ENCODE measurements around the gene TAP2. TPM values are rescaled to one million over a fixed set of nuclear protein-coding genes. Genes with fewer than 3 reads are reported as not detected.

TAP2 gene
- total RNA-seq, 3 donors from 2014 or later = 7.7 to 18.0 (median 9.5) TPM

- Histone ChIP-seq H3K4me1 (no peaks in the 10 kb centered on the region), H3K9me3 (no peaks in the 10 kb centered on the region), H3K36me3 (no peaks in the 10 kb centered on the region), H3K27ac (peak overlapping the region; percentile 45 to 67), H3K4me3 (no peak overlapping the region), H3K27me3 (no peaks in the 10 kb centered on the region)
- no peak for DNase-seq (ENCODE audit: low spot score in 2 of 2)
- intact Hi-C loops (cut with DNase I; ENCODE audit: low total_unique reads) = no loop called here
- TF ChIP-seq CTCF (IDR thresholded peaks at IDR 0.05) (no peak), POLR2AphosphoS5 (IDR thresholded peaks at IDR 0.05) (no peak), POLR2A (IDR thresholded peaks at IDR 0.05) (no peak)
Observed at GRCh38 chr6:32860674-32861073, 22.1 kb upstream of the TAP2 start.

- intact Hi-C loops (cut with DNase I; ENCODE audit: low total_unique reads) = no loop called here
- no peak for TF ChIP-seq POLR2A (IDR thresholded peaks at IDR 0.05)
- no peak for TF ChIP-seq CTCF (IDR thresholded peaks at IDR 0.05)
- TF ChIP-seq POLR2AphosphoS5 (IDR thresholded peaks at IDR 0.05) = no peak
- Histone ChIP-seq H3K9me3 (no peaks in the 10 kb centered on the region), H3K27me3 (no peaks in the 10 kb centered on the region), H3K4me3 (no peak overlapping the region), H3K36me3 (no peaks in the 10 kb centered on the region), H3K27ac (no peak overlapping the region), H3K4me1 (no peaks in the 10 kb centered on the region)
- DNase-seq (ENCODE audit: low spot score in 2 of 2) = no peak
Observed at GRCh38 chr6:32858194-32858593, 19.7 kb upstream of the TAP2 start.

GRCh38 chr6:32857156-32857891 lies 18.8 kb upstream of the TAP2 start:
- TF ChIP-seq CTCF (IDR thresholded peaks at IDR 0.05) = no peak
- no peak for TF ChIP-seq POLR2A (IDR thresholded peaks at IDR 0.05)
- TF ChIP-seq POLR2AphosphoS5 (IDR thresholded peaks at IDR 0.05) = no peak
- no peaks in the 10 kb centered on the region for H3K4me1 ChIP-seq
- no peaks in the 10 kb centered on the region for H3K36me3 ChIP-seq
- no peak overlapping the region for H3K4me3 ChIP-seq
- H3K27me3 ChIP-seq = no peaks in the 10 kb centered on the region
- intact Hi-C loops (cut with DNase I; ENCODE audit: low total_unique reads) = no loop called here
- no peak overlapping the region for H3K27ac ChIP-seq
- H3K9me3 ChIP-seq = no peaks in the 10 kb centered on the region
- no peak for DNase-seq (ENCODE audit: low spot score in 2 of 2)

GRCh38 chr6:32855467-32856174 lies 17.1 kb upstream of the TAP2 start:
- no peak overlapping the region for H3K4me3 ChIP-seq
- TF ChIP-seq POLR2AphosphoS5 (IDR thresholded peaks at IDR 0.05) (no peak), POLR2A (IDR thresholded peaks at IDR 0.05) (no peak), CTCF (IDR thresholded peaks at IDR 0.05) (no peak)
- H3K27ac ChIP-seq = peak overlapping the region; percentile 96 to 100

More at GRCh38 chr6:32855467-32856174, 17.1 kb upstream of the TAP2 start:
- Histone ChIP-seq H3K36me3 (no peaks in the 10 kb centered on the region), H3K27me3 (no peaks in the 10 kb centered on the region), H3K4me1 (no peaks in the 10 kb centered on the region), H3K9me3 (no peaks in the 10 kb centered on the region)
- intact Hi-C loops (cut with DNase I; ENCODE audit: low total_unique reads) = no loop called here
- DNase-seq (ENCODE audit: low spot score in 2 of 2) = no peak

Measured in breast epithelium (tissue), 4 donors.